Prostate gland (tissue), 2 donors: Measurements from ENCODE around the gene COPB1.

Experiments
- POLR2A ChIP-seq: fragments of 450-650 bp; IDR thresholded peaks from one replicate; pipeline ENCODE4 v1.6.1; 2016; ENCODE audit warnings: antibody characterized with exemption, mild to moderate bottlenecking
- POLR2AphosphoS5 ChIP-seq: sonication (generic); formaldehyde crosslinking; IDR thresholded peaks from one replicate; pipeline ENCODE4 v1.6.1; 2017; ENCODE audit warnings: antibody characterized with exemption
- TF ChIP-seq, protein P1 (sequence below), 4 experiments: fragments of 200-600 bp in 2 of 4; fragments of 450-650 bp in 2 of 4; sonication (generic) in 2 of 4; IDR thresholded peaks; 1 replicate in 3 of 4; 2 replicates in 1 of 4; pipeline ENCODE4 v1.5.1; 2016 to 2019; ENCODE audit warnings: antibody characterized with exemption in 4 of 4, mild to moderate bottlenecking in 2 of 4, moderate library complexity in 2 of 4

- TF ChIP-seq, protein P1, sequence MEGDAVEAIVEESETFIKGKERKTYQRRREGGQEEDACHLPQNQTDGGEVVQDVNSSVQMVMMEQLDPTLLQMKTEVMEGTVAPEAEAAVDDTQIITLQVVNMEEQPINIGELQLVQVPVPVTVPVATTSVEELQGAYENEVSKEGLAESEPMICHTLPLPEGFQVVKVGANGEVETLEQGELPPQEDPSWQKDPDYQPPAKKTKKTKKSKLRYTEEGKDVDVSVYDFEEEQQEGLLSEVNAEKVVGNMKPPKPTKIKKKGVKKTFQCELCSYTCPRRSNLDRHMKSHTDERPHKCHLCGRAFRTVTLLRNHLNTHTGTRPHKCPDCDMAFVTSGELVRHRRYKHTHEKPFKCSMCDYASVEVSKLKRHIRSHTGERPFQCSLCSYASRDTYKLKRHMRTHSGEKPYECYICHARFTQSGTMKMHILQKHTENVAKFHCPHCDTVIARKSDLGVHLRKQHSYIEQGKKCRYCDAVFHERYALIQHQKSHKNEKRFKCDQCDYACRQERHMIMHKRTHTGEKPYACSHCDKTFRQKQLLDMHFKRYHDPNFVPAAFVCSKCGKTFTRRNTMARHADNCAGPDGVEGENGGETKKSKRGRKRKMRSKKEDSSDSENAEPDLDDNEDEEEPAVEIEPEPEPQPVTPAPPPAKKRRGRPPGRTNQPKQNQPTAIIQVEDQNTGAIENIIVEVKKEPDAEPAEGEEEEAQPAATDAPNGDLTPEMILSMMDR (IDR thresholded peaks at IDR 0.05) = no peak
- TF ChIP-seq POLR2A (no peak), POLR2AphosphoS5 (no peak)
These were observed 87.8 kb downstream of the COPB1 start for GRCh38 chr11:14411818-14412217.
